ENCODE results near the gene BFSP2.

Gene BFSP2, protein sequence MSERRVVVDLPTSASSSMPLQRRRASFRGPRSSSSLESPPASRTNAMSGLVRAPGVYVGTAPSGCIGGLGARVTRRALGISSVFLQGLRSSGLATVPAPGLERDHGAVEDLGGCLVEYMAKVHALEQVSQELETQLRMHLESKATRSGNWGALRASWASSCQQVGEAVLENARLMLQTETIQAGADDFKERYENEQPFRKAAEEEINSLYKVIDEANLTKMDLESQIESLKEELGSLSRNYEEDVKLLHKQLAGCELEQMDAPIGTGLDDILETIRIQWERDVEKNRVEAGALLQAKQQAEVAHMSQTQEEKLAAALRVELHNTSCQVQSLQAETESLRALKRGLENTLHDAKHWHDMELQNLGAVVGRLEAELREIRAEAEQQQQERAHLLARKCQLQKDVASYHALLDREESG

GRCh38 chr3:133400006-133400515 is at the start of gene BFSP2:
Gene BFSP2, plus strand, starts transcription at chr3:133400056. Its CDS starts 28 bp downstream, at chr3:133400084.
- no peak for FAIRE-seq

DNA sequence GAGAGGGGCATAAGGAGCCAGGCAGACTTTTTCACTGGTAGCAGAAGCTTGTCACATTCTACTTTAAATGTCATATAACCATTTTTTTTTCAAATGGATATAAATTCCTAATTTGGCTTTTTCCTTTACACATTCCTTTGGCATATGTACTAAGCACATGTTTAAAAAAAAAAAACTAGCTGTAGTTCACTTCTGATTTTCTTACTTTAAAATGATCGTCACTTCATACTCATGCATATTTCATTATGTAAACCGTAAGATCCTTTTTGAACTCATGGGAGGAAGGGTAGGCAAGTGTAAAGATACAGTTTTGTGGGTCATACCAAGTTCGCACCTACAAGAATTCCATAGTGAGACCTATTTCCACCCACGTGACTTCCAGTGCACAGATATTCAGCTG is 45.1 kb upstream of the BFSP2 start:
- FAIRE-seq = no peak

DNA sequence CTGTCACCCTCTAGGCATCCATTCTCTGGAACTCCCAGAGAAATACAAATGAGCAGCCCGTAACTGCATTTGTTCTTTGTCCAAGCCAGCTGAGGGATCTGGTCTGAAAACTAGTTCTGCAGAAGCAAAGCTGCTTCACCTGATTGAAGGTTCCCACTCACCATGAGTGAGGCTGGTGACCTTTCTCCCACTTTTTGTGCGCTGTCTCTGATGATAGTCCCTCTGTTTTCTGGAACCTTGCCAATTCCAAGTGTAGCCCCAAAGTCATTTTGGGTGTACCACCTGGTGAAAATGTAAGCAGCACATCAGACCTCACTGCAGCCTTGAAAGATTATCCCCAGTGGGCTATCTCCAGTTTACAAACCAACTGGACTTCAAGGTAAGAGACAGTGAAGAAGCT is 39.4 kb upstream of the BFSP2 start:
- no peak for FAIRE-seq

DNA sequence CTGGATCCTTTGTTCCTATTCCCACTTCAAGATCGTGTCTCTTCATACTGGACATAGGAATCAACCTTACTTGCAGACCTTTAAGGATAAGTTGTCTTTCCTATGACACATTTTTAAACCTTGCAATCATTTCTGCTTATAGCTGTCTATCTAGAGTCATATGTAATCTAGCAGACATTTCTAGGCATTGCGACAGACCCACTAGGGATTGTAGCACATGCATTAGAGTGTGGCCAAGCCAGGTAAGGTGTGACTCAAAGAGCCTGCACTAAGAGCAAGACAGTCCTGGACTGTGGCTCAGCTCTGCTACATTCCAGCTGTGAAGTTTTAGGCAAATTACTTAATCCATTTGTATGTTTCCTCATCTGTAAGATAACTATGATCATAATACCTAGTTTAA is 38.8 kb upstream of the BFSP2 start:
- no peak for FAIRE-seq

- no peak for FAIRE-seq
Measured at GRCh38 chr3:133361435-133361834, 38.4 kb upstream of the BFSP2 start.

DNA sequence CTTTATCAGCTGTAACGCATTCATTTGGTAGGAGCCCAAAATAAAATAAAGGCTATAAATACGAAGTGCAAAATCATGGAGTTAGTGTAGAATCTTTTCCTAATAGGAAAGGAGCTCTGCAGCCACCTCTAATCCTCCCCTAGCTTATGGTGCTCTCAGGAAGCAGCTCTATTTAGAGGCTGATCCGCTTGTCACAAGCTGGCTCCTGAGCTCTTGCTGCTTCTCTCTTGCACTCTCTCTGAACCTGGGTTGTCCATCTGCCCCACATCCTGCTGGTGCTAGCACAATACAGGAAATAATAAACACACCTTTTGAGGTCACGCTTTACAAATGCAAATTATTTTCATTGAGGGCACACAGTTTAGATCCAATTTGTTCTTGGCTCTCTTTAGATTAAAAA is 37.3 kb upstream of the BFSP2 start:
- FAIRE-seq = no peak

- FAIRE-seq = no peak
Measured at GRCh38 chr3:133364704-133365103, 35.2 kb upstream of the BFSP2 start.

GRCh38 chr3:133366921-133367320 is 32.9 kb upstream of the BFSP2 start:
- FAIRE-seq = no peak

DNA sequence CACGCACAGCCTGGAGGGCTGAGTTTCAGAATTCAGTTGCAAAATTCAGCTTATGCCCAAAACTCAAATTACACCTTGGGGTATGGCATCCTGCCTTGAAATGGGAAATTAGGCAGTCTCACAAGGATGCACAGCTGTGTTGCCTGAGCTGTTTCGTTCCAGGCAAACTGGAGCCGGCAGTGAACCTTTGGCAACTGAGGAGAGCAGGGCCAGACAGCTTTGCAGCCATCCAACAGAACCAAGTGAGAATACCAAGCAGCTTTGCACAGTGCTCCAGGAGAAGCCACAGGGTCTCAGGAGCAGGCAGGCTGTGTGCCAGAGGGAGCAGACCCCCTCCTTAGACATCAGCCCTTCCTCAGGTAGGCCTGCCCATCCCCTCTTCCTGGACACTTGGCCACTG is 32.5 kb upstream of the BFSP2 start:
- no peak for FAIRE-seq

GRCh38 chr3:133367956-133368355 is 31.9 kb upstream of the BFSP2 start:
- FAIRE-seq = no peak

GRCh38 chr3:133368371-133369067 is 31.3 kb upstream of the BFSP2 start:
- no peak for FAIRE-seq

GRCh38 chr3:133369068-133369440 is 30.8 kb upstream of the BFSP2 start:
- no peak for FAIRE-seq

GRCh38 chr3:133371181-133371580 is 28.7 kb upstream of the BFSP2 start:
- no peak for FAIRE-seq

DNA sequence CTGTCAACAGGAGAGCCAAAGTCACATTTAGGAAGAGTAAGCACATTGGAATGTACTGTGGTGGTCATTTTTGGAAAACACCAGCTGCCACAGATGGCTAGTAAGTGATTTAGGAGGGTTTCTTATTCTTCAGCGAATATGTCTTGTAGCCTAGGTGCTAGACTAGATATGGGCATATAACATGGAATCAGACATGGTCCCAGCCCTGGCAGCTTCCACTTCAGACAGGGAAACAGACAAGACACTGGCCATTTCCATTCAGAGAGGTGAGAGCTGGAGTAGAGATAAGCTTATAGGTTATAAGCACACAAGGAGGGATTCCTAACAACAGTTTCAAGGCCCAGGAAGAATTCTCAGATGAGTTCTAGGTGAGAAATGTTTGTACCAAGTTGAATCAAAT is 28.2 kb upstream of the BFSP2 start:
- FAIRE-seq = no peak

DNA sequence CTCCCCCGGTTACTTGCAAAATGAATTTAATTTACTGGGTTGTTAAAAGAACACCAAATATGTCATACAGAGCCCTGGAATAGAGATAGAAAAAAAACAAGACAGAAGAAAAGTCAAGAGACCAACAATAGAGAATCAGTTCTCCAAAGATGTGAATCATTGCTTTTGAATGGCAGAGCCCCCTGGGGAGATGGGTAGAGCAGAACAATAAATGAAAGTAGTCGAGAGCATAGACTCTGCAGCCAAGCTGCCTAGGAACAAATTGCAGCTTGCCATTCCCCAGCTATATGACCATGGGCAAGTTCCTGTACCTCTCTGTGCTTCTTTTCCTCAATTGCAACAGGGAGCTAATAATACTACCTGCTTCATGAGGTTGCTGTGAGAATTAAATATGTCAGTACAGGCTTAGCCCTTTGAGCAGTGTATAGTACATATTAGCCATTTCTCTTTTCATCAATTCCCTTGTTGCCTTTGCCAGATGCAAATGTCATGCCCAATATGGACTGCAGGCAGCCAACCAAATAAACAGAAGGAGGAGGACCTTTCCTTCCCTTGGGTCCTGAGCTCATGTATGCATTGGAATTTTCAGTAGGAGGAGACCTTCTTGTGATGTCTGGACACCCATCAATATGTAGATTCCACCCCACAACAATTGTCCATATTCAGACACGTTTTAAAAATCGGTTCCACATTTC is 25.0 kb upstream of the BFSP2 start:
- FAIRE-seq = no peak

DNA sequence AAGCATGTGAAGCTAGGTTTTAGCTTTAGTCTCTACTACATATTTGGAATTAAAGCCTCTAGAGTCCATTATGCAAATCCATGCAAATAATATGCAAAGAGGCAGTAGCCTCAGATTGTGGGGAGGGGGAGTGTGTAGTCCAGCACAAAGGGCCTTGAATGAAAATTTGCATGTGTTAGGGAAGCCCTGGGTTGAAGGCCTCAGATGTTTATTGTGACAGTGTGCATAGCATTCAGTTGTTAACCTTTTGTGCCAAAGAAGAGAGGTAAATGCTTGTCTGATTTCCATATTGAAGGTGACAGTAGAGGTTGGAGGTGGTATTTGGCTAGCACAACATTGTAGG is 24.5 kb upstream of the BFSP2 start:
- FAIRE-seq = no peak

DNA sequence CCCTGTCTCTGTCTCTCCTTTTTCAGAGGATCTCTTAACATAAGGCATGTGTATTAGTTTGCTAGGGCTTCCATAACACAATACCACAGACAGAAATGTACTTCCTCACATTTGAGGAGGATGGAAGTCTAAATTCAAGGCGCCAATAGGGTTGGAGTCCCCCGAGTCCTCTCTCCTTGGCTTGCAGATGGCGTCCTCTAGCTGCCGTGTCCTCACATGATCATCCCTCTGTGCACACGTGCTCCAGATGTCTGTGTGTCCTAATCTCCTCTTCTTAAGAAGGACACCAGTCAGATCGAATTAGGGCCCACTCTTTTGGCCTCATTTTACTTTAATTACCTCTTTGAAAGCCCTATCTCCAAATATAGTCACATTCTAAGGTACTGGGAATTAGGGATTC is 23.0 kb upstream of the BFSP2 start:
- FAIRE-seq = no peak

- no peak for FAIRE-seq
Measured at GRCh38 chr3:133377396-133377795, 22.5 kb upstream of the BFSP2 start.

- no peak for FAIRE-seq
Measured at GRCh38 chr3:133379926-133380325, 19.9 kb upstream of the BFSP2 start.

- no peak for FAIRE-seq
Measured at GRCh38 chr3:133380481-133381225, 19.2 kb upstream of the BFSP2 start.

- FAIRE-seq = no peak
Measured at GRCh38 chr3:133381346-133382109, 18.3 kb upstream of the BFSP2 start.

GRCh38 chr3:133383175-133383574 is 16.7 kb upstream of the BFSP2 start:
- no peak for FAIRE-seq
